H7 (cell line): Measurements from ENCODE around the gene CTBS. TPM values are rescaled to one million over a fixed set of nuclear protein-coding genes. Genes with fewer than 3 reads are reported as not detected.

ENCODE experiments used
- DNase-seq: peaks from one replicate; pipeline ENCODE4 v3.0.0; 2012
- H3K27me3 ChIP-seq: 2 replicates; pipeline ENCODE4 v1.6.0; 2011; ENCODE audit warnings: mild to moderate bottlenecking, low read length; ENCODE audit not compliant: control insufficient read depth, insufficient read depth
- H3K36me3 ChIP-seq: replicated peaks from 2 replicates; pipeline ENCODE4 v1.5.1; 2011; ENCODE audit warnings: low read length; ENCODE audit not compliant: control insufficient read depth, insufficient read depth
- H3K4me3 ChIP-seq: 2 replicates; pipeline ENCODE4 v1.5.1; 2011; ENCODE audit warnings: low read depth, mild to moderate bottlenecking, control low read depth, low read length, moderate library complexity; ENCODE audit not compliant: insufficient read depth
- total RNA-seq: library from RNA; depleted of rRNA; stranded (reverse); fragments of >200 nt; shearing (Covaris generic); gene quantifications from 2 replicates; pipeline ENCODE4 v1.2.3, GENCODE V29; 2014; rRNA removed

CTBS gene
- total RNA-seq, 1 experiment from 2014 or later, result 12.2 TPM

- peak; percentile 97 for DNase-seq
- Histone ChIP-seq H3K4me3 (peak within 1 kb of the TSS; percentile 94), H3K27me3 (no peaks in the 10 kb centered on the region; the same call in 1 of the 2 replicates), H3K36me3 (no peaks in the 10 kb centered on the region)
Observed at GRCh38 chr1:84506002-84506728, 68.1 kb downstream of the CTBS start, which contains the start of the genes GNG5 and SPATA1. Gene GNG5 (minus strand): TSS chr1:84506581. CDS start chr1:84506091, 490 bp downstream. Gene SPATA1 (plus strand): TSS chr1:84506386. CDS start chr1:84516360, 9,974 bp downstream.

GRCh38 chr1:84505493-84506001, 68.7 kb downstream of the CTBS start:
- Histone ChIP-seq H3K27me3 (no peaks in the 10 kb centered on the region; the same call in 1 of the 2 replicates), H3K4me3 (peak overlapping the region; percentile 94), H3K36me3 (no peaks in the 10 kb centered on the region)
- peak; percentile 86 for DNase-seq

- Histone ChIP-seq H3K36me3 (no peaks in the 10 kb centered on the region), H3K4me3 (peak overlapping the region; percentile 94), H3K27me3 (no peaks in the 10 kb centered on the region; the same call in 1 of the 2 replicates)
- DNase-seq, result no peak
Observed at GRCh38 chr1:84504580-84505492, 69.4 kb downstream of the CTBS start.

GRCh38 chr1:84502927-84503326, 71.3 kb downstream of the CTBS start:
- H3K36me3 ChIP-seq, result no peaks in the 10 kb centered on the region; the same call in none of the 2 replicates
- DNase-seq, result no peak
- no peaks in the 10 kb centered on the region; the same call in 1 of the 2 replicates for H3K27me3 ChIP-seq
- no peak overlapping the region for H3K4me3 ChIP-seq

Other genes starting within 250 kb of the CTBS start
- gene DNASE2B, start 176.0 kb downstream of the CTBS start, total RNA-seq, result 0.38 TPM in 1 of 2 replicates, not detected in the other
- gene RPF1, start 95.2 kb downstream of the CTBS start, total RNA-seq, result 82.5 and 93.8 TPM in 2 replicates
- 1.8 and 3.2 TPM in 2 replicates for gene SPATA1, start 68.1 kb downstream of the CTBS start, total RNA-seq
- gene GNG5, start 67.9 kb downstream of the CTBS start, total RNA-seq, result 68.5 and 71.2 TPM in 2 replicates
- gene SSX2IP, start 116.0 kb upstream of the CTBS start, total RNA-seq, result 18.0 and 23.6 TPM in 2 replicates